ENCODE data around the gene LRRC25. TPM values are rescaled to one million over a fixed set of nuclear protein-coding genes. Genes with fewer than 3 reads are reported as not detected.

The LRRC25 gene
- total RNA-seq, 1 experiment from 2014 or later = not detected

DNA sequence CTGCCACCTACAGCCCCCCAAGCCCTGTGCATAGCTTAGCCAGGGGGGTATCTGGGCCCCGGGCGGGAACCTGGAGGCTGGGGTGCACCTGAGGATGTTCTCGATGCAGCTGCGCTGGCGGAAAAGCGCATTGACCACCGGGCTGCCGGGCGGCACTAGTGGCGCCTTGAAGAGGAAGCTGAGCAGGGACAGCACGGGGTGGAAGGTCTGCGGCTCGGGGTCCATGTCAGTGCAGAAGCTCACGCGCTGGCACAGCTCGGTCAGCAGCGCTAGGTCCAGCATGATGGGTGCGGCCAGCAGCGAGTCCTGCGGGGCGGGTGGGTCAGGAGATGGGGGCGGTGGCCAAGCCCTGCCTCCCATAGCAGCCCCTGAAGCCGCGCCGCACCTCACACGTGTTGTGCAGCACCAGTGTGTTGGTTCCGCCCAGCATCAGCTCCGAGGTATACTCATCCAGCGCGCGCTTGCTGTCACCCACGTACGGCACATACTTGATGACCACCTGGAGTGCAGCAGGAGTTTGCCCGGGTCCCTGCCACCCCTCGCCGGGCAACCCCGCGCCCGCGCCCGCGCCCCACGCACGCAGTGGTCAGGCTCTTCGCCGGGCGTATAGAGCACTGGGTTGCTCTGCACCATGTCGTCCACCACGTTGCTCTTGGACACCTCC is 37.9 kb upstream of the LRRC25 start:
- Mint-ChIP-seq H3K27ac (no peak overlapping the region), H3K4me3 (peak overlapping the region; percentile 14 to 23; a peak in 2 of 5 replicates), H3K9me3 (no peaks in the 10 kb centered on the region; a peak in 1 of 5 replicates), H3K27me3 (ENCODE audit: low read depth) (peaks cover 2% of the 10 kb centered on the region), H3K36me3 (ENCODE audit: insufficient read depth in 1 of 3, low read depth in 3 of 3) (peaks cover 2 to 21% (median 19%) of the 10 kb centered on the region in 3 experiments; a peak in 6 of 7 replicates), H3K4me1 (peaks cover 32 to 40% of the 10 kb centered on the region in 2 experiments)
- Histone ChIP-seq H3K23ac (ENCODE audit: insufficient read length, low read depth, low read length) (no peak overlapping the region), H3K27ac (ENCODE audit: insufficient read length, low read depth, low read length) (no peak overlapping the region), H3K4me1 (ENCODE audit: insufficient read depth, low read length) (peaks cover 7% of the 10 kb centered on the region; the same call in 1 of the 2 replicates), H2BK120ac (ENCODE audit: low read depth, low read length, poor library complexity, severe bottlenecking) (no peak overlapping the region), H4K91ac (ENCODE audit: insufficient read length, low read depth, low read length) (no peak overlapping the region), H3K14ac (ENCODE audit: insufficient read depth, low read length) (no peak overlapping the region), H3K79me2 (ENCODE audit: insufficient read depth, low read length) (no peaks in the 10 kb centered on the region), H3K23me2 (ENCODE audit: insufficient read length, low read depth, low read length, poor library complexity, severe bottlenecking) (peaks cover 16% of the 10 kb centered on the region), H2AK5ac (ENCODE audit: insufficient read length, low read length) (no peak overlapping the region), H2BK12ac (ENCODE audit: insufficient read length, low read depth, low read length) (no peak overlapping the region), H3K56ac (ENCODE audit: insufficient read length, low read depth, low read length) (no peak overlapping the region), H2BK15ac (ENCODE audit: low read depth, low read length) (no peak overlapping the region), H3K4ac (ENCODE audit: low read depth, low read length) (no peak overlapping the region), H3T11ph (ENCODE audit: low read length) (no peak overlapping the region), H3K79me1 (ENCODE audit: insufficient read depth, low read depth, low read length, poor library complexity, severe bottlenecking) (no peaks in the 10 kb centered on the region), H2BK20ac (ENCODE audit: low read depth, low read length, poor library complexity, severe bottlenecking) (no peak overlapping the region), H4K5ac (ENCODE audit: insufficient read length, low read depth, low read length) (no peak overlapping the region), H4K8ac (replicated peaks; ENCODE audit: insufficient read length, low read depth, low read length) (no peak overlapping the region), H2BK5ac (ENCODE audit: insufficient read length, low read length) (no peak overlapping the region), H3K9ac (ENCODE audit: extremely low read depth, insufficient read length, low read length) (no peak overlapping the region), H3K27me3 (ENCODE audit: insufficient read depth, low read length) (no peaks in the 10 kb centered on the region), H3K18ac (ENCODE audit: insufficient read length, low read depth, low read length) (no peak overlapping the region), H4K20me1 (ENCODE audit: control insufficient read depth, insufficient read depth, insufficient read length) (peaks cover 3% of the 10 kb centered on the region), H3K4me2 (ENCODE audit: insufficient read depth, insufficient read length, low read length) (no peak overlapping the region), H2AFZ (ENCODE audit: low read length) (no peak overlapping the region), H3K9me3 (ENCODE audit: control insufficient read depth, low read depth, low read length) (no peaks in the 10 kb centered on the region)
- no peak for TF ChIP-seq CTCF (conservative IDR thresholded peaks at IDR 0.05)
- no peak for DNase-seq
- WGBS (ENCODE audit: extremely low coverage, insufficient read length, low lambda C conversion rate) = no CpG with 5 or more reads among the region's 49 CpGs
